A673 (cell line): ENCODE results near the gene PTX4.

ENCODE experiments used
- EZH2 ChIP-seq: fragments of 200-600 bp; sonication (generic); IDR thresholded peaks from 2 replicates; pipeline ENCODE4 v1.6.1; 2017; ENCODE audit warnings: borderline replicate concordance, low read depth, mild to moderate bottlenecking, mixed read lengths, antibody characterized with exemption, low read length; ENCODE audit not compliant: poor library complexity, severe bottlenecking
- TF ChIP-seq, protein P1 (sequence below): fragments of 300-800, 200-600 bp; sonication (generic); conservative IDR thresholded peaks from 2 replicates; pipeline ENCODE4 v1.5.1; 2017; ENCODE audit warnings: low read depth, mild to moderate bottlenecking, antibody characterized with exemption, low read length, moderate library complexity, mixed read lengths

DNA sequence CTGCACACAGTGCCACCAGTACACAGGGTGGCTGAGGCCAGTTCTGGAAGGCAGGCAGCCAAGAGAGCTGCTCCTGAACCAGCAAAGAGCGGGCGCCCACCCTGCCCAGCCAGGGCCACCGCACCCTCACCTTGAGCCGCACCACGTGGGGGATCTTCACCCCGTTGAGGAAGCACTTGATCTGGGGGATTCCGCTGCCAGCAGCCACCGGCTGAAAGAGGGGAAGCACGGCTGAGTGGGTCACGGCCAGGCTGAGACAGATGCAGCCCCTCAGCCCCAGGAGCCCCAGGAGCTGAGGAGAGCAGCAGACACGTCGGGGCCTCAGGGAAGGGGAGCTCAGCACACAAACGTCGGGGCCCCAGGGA is 29.8 kb downstream of the PTX4 start:
- TF ChIP-seq, protein P1, sequence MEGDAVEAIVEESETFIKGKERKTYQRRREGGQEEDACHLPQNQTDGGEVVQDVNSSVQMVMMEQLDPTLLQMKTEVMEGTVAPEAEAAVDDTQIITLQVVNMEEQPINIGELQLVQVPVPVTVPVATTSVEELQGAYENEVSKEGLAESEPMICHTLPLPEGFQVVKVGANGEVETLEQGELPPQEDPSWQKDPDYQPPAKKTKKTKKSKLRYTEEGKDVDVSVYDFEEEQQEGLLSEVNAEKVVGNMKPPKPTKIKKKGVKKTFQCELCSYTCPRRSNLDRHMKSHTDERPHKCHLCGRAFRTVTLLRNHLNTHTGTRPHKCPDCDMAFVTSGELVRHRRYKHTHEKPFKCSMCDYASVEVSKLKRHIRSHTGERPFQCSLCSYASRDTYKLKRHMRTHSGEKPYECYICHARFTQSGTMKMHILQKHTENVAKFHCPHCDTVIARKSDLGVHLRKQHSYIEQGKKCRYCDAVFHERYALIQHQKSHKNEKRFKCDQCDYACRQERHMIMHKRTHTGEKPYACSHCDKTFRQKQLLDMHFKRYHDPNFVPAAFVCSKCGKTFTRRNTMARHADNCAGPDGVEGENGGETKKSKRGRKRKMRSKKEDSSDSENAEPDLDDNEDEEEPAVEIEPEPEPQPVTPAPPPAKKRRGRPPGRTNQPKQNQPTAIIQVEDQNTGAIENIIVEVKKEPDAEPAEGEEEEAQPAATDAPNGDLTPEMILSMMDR: no peak
- no peak for TF ChIP-seq EZH2
